Tibial nerve (tissue), 4 donors: Measurements from ENCODE around the gene DEK.
"Not testable (repeated sequence)": the region's sequence is repeated elsewhere in the genome, so short reads cannot be mapped to it uniquely, and the experiment has no call there.

ENCODE experiments used
- CTCF ChIP-seq, 5 experiments: fragments of 200-600 bp in 3 of 5; fragments of 450-650 bp in 2 of 5; sonication (generic) in 3 of 5; IDR thresholded peaks; one replicate each; pipeline ENCODE4 v1.5.1; 2016 to 2019; ENCODE audit warnings: antibody characterized with exemption in 5 of 5, mild to moderate bottlenecking in 3 of 5, moderate library complexity in 2 of 5
- EP300 ChIP-seq, 2 donors: sonication (generic); formaldehyde crosslinking; IDR thresholded peaks; one replicate each; pipeline ENCODE4 v1.6.1; 2017; ENCODE audit warnings: antibody characterized with exemption in 2 of 2, mild to moderate bottlenecking in 1 of 2

GRCh38 chr6:18176198-18176597, 88.1 kb downstream of the DEK start:
- not testable (repeated sequence) for TF ChIP-seq CTCF, EP300 (IDR thresholded peaks at IDR 0.05)
